Coronary artery (tissue), 2 donors: Measurements from ENCODE around the gene DDX28.
"Not testable (repeated sequence)": the region's sequence is repeated elsewhere in the genome, so short reads cannot be mapped to it uniquely, and the experiment has no call there.

Experiments
- DNase-seq: peaks from one replicate; pipeline ENCODE4 v3.0.0-alpha.2; 2017; ENCODE audit warnings: low spot score
- H3K27ac ChIP-seq, 2 donors: fragments of 200-600 bp; sonication (generic); one replicate each; pipeline ENCODE4 v1.5.1; 2016 to 2019
- H3K4me3 ChIP-seq: fragments of 200-600 bp; sonication (generic); 2 replicates; pipeline ENCODE4 v1.5.1; 2016; ENCODE audit warnings: mild to moderate bottlenecking, moderate library complexity
- CTCF ChIP-seq: fragments of 200-600 bp; sonication (generic); IDR thresholded peaks from one replicate; pipeline ENCODE4 v1.5.1; 2019; ENCODE audit warnings: antibody characterized with exemption

Gene DDX28

DNA sequence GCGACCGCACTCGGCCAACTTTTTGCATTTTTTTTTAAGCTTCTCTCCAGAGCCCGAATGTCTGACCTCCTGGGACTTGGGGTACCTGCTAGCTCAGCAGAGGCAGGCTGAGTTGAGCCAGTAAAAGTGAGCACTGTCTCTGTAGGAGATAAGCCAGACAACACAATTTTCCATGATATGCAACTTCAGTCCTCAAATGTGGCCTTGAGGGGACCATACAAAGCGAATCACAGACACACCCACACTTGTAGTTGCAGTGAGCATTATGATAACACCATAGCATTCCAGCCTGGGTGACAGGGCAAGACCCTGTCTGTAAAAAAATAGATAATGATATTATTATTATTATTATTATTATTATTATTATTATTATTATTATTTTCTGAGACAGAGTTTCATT lies 26.4 kb downstream of the DDX28 start:
- no peak for DNase-seq
- Histone ChIP-seq H3K27ac (no peak overlapping the region), H3K4me3 (no peak overlapping the region)
- TF ChIP-seq CTCF = no peak

DNA sequence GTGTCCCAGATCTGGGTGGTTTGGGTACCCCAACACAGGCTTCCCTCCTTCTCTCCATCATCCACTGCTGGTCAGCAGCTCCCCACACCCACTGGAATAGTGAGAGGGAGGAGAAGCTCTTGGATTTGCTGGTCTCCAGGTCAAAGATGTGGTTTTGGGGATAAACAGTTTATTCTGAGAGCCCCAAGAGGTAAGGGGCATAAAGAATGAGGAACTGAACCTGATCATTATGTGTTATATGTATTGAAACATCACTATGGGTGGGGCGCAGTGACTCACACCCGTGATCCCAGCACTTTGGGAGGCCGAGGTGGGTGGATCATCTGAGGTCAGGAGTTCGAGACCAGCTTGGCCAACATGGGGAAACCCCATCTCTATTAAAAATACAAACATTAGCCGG lies 27.6 kb downstream of the DDX28 start:
- no peak for TF ChIP-seq CTCF
- H3K4me3 ChIP-seq = no peak overlapping the region
- no peak overlapping the region for H3K27ac ChIP-seq
- DNase-seq = no peak

GRCh38 chr16:67994040-67994408 lies 29.0 kb downstream of the DDX28 start:
- H3K27ac ChIP-seq = peak overlapping the region; percentile 25 to 68
- H3K4me3 ChIP-seq, DNase-seq: not testable (repeated sequence)

GRCh38 chr16:67993207-67994039 lies 29.6 kb downstream of the DDX28 start:
- no peak for DNase-seq
- TF ChIP-seq CTCF = peak; percentile 99
- Histone ChIP-seq H3K27ac (peak overlapping the region; percentile 25 to 68), H3K4me3 (peak overlapping the region; percentile 70)

- no peak for DNase-seq
- peak overlapping the region; percentile 70 for H3K4me3 ChIP-seq
- no peak for TF ChIP-seq CTCF
- peak overlapping the region in 1 of 2 donors; percentile 68 for H3K27ac ChIP-seq
Measured at GRCh38 chr16:67992661-67993206, 30.3 kb downstream of the DDX28 start.

DNA sequence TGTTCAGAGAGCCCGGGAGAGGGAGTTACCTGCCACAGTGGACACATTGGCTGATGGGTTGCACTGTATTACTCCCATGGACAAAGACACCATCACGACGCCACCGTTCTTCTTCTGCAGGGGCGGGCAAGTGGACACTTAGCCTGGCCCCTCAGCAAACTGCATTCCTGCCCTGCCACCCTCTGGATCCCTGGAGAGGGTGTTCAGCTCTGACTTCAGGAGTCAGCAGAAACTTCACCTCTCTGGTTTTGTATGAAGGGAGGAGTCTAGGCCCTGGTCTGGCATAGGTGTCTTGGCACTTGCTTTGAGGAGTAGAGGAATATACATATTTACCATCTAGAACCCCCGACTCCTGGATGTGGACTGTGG lies 33.0 kb downstream of the DDX28 start:
- Histone ChIP-seq H3K27ac (no peak overlapping the region), H3K4me3 (no peak overlapping the region)
- no peak for DNase-seq
- TF ChIP-seq CTCF = no peak

DNA sequence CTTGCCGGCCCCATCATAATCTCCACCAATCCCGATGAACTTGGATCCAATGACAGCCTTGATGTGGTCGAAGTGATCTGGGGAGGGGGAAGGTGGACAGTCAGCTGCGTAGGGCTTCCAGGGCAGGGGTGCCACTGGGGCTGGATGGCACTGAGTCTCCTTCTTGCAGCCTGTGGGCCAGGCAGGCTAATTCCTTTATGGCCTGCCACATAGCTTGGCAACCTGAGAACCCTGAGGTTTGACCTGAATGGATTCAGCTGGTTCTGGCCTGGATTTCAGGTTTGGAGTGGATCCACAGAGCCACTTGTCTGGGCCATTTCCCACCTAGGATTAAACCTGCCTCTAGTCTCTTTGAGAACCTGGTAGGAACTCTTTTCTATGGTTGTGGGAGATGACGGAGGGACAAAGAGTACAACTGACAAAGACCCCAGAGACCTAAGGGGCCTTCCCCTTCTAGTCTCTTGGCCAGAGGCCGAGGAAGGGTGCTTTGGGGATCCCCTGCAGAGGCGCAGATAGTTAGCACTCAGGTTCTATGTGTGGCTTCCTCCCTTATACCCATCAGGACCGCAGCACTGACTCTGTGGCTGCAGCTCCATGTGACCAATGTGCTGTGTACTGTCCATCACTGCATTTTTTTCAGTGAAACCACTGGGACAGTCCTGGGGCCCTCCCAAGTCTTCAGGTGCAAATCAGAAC lies 33.6 kb downstream of the DDX28 start:
- H3K27ac ChIP-seq = no peak overlapping the region
- TF ChIP-seq CTCF = no peak
- H3K4me3 ChIP-seq = no peak overlapping the region
- DNase-seq = no peak
